Panc1 (cell line): Measurements from ENCODE around the gene CCDC68. TPM values are rescaled to one million over a fixed set of nuclear protein-coding genes. Genes with fewer than 3 reads are reported as not detected.

Experiments
- ATAC-seq: fragments of 200-7000 bp; cut with Tn5 transposase; 2 replicates; pipeline ENCODE4 v1.9.1; 2020; ENCODE audit warnings: mild to moderate bottlenecking, moderate library complexity
- BruUV-seq: library from RNA; stranded (reverse); fragments of 400-500 nt; replicated peaks from 2 replicates; lab custom pipeline; 2021; lab: Mats Ljungman, UMichigan
- CTCF ChIA-PET: fragments of 300-600 bp; sonication (Branson Sonifier 250); formaldehyde crosslinking; loops from one replicate; lab custom pipeline; 2022; ENCODE audit warnings: antibody characterized with exemption; lab: Charles Lee
- POLR2A ChIA-PET: fragments of 300-600 bp; sonication (Branson Sonifier 250); formaldehyde crosslinking; loops from one replicate; lab custom pipeline; 2022; ENCODE audit warnings: antibody characterized with exemption; lab: Charles Lee
- DNase-seq: peaks from one replicate; pipeline ENCODE4 v3.0.0-alpha.2; 2010; ENCODE audit warnings: low read depth, low spot score
- H3K27ac ChIP-seq: 2 replicates; pipeline ENCODE4 v1.5.1; 2011; ENCODE audit warnings: mild to moderate bottlenecking, low read length, inconsistent platforms
- H3K27me3 ChIP-seq: fragments of 200-500 bp; sonication (Bioruptor generic); 2 replicates; pipeline ENCODE4 v1.6.0; 2014; ENCODE audit warnings: low read length, inconsistent platforms; ENCODE audit not compliant: control insufficient read depth, insufficient read depth
- H3K36me3 ChIP-seq: fragments of 200-500 bp; sonication (Bioruptor generic); 2 replicates; pipeline ENCODE4 v1.5.1; 2014; ENCODE audit warnings: inconsistent platforms, mild to moderate bottlenecking, low read length, moderate library complexity; ENCODE audit not compliant: control insufficient read depth, insufficient read depth
- H3K4me1 ChIP-seq: 2 replicates; pipeline ENCODE4 v1.5.1; 2011; ENCODE audit warnings: inconsistent platforms, mild to moderate bottlenecking, low read length, moderate library complexity; ENCODE audit not compliant: control insufficient read depth, insufficient read depth
- H3K4me3 ChIP-seq, 2 experiments: 2 replicates each; pipeline ENCODE4 v1.5.1; 2011 to 2012; ENCODE audit warnings: low read depth in 2 of 2, low read length in 2 of 2, mild to moderate bottlenecking in 2 of 2, inconsistent platforms in 1 of 2, moderate library complexity in 1 of 2
- H3K9me3 ChIP-seq: fragments of 200-500 bp; sonication (Bioruptor generic); 2 replicates; pipeline ENCODE4 v1.5.1; 2014; ENCODE audit warnings: low read depth, mild to moderate bottlenecking, inconsistent platforms, low read length, moderate library complexity; ENCODE audit not compliant: control insufficient read depth, insufficient read depth
- POLR2AphosphoS5 ChIP-seq: IDR thresholded peaks from 2 replicates; pipeline ENCODE4 v1.6.1; 2012; ENCODE audit warnings: mild to moderate bottlenecking, low read depth, low read length, moderate library complexity
- SIN3A ChIP-seq: IDR thresholded peaks from 2 replicates; pipeline ENCODE4 v1.6.1; 2012; ENCODE audit warnings: low read depth, mild to moderate bottlenecking, low read length, moderate library complexity, borderline replicate concordance; ENCODE audit not compliant: insufficient read depth
- TCF7L2 ChIP-seq: IDR thresholded peaks from 2 replicates; pipeline ENCODE4 v1.6.1; 2011; ENCODE audit warnings: mild to moderate bottlenecking, low read depth, low read length, inconsistent platforms
- in situ Hi-C: cut with HindIII; loops from 2 replicates; pipeline ENCODE4 v1.10.0; 2016; ENCODE audit warnings: low sequenced_read_pairs, low pct_unique_long_range_greater_than_20kb
- intact Hi-C: fragments of 100-400 bp; cut with micrococcal nuclease; formaldehyde crosslinking; loops from one replicate; pipeline ENCODE4 v1.10.0; 2022; ENCODE audit not compliant: unreplicated experiment
- total RNA-seq: library from RNA; stranded (reverse); gene quantifications from one replicate; pipeline ENCODE4 v1.2.1, GENCODE V29; 2021; ENCODE audit not compliant: unreplicated experiment
- TF ChIP-seq, protein P1 (sequence below), 2 experiments: IDR thresholded peaks; 2 replicates each; pipeline ENCODE4 v1.6.1; 2011 to 2012; ENCODE audit warnings: low read depth in 2 of 2, control low read depth in 1 of 2, low read length in 1 of 2, mild to moderate bottlenecking in 1 of 2, moderate library complexity in 1 of 2; ENCODE audit not compliant: insufficient read depth in 1 of 2
- TF ChIP-seq, protein P2 (sequence below): fragments of 450-650 bp; IDR thresholded peaks from 2 replicates; pipeline ENCODE4 v1.5.1; 2017; ENCODE audit warnings: mild to moderate bottlenecking

The CCDC68 gene
- total RNA-seq, 1 experiment from 2014 or later: 0.41 TPM

DNA sequence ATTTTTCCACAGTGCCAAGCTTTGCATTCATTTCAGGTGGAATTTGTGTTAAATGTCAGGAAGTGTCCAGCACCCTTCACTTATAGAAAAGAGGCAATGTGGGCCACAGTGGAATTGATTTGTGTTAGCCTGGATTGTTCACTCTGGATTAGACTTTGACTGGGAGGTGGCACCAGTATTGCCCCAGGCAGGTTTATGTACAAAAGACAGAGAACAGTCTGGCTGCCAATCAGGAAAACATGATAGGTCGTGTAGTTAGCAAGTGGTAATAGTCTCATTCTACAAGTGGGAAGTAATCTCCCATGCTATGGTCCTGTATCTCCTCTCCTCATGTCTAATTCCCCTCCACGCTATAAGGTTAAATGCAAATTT lies 85.4 kb downstream of the CCDC68 start:
- Histone ChIP-seq H3K36me3 (no peaks in the 10 kb centered on the region), H3K27ac (no peak overlapping the region), H3K4me1 (no peaks in the 10 kb centered on the region), H3K27me3 (no peaks in the 10 kb centered on the region), H3K9me3 (no peaks in the 10 kb centered on the region), H3K4me3 (no peak overlapping the region)
- intact Hi-C loops (no loop called here), in situ Hi-C loops (no loop called here)
- DNase-seq (no peak), ATAC-seq (no peak)
- BruUV-seq: no TSS peak
- POLR2A ChIA-PET: no interaction called here
- TF ChIP-seq, protein P1, sequence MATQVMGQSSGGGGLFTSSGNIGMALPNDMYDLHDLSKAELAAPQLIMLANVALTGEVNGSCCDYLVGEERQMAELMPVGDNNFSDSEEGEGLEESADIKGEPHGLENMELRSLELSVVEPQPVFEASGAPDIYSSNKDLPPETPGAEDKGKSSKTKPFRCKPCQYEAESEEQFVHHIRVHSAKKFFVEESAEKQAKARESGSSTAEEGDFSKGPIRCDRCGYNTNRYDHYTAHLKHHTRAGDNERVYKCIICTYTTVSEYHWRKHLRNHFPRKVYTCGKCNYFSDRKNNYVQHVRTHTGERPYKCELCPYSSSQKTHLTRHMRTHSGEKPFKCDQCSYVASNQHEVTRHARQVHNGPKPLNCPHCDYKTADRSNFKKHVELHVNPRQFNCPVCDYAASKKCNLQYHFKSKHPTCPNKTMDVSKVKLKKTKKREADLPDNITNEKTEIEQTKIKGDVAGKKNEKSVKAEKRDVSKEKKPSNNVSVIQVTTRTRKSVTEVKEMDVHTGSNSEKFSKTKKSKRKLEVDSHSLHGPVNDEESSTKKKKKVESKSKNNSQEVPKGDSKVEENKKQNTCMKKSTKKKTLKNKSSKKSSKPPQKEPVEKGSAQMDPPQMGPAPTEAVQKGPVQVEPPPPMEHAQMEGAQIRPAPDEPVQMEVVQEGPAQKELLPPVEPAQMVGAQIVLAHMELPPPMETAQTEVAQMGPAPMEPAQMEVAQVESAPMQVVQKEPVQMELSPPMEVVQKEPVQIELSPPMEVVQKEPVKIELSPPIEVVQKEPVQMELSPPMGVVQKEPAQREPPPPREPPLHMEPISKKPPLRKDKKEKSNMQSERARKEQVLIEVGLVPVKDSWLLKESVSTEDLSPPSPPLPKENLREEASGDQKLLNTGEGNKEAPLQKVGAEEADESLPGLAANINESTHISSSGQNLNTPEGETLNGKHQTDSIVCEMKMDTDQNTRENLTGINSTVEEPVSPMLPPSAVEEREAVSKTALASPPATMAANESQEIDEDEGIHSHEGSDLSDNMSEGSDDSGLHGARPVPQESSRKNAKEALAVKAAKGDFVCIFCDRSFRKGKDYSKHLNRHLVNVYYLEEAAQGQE (IDR thresholded peaks at IDR 0.05; ENCODE audit: insufficient read depth in 1 of 2, low read depth in 2 of 2, low read length in 1 of 2): no peak
- TF ChIP-seq, protein P2, sequence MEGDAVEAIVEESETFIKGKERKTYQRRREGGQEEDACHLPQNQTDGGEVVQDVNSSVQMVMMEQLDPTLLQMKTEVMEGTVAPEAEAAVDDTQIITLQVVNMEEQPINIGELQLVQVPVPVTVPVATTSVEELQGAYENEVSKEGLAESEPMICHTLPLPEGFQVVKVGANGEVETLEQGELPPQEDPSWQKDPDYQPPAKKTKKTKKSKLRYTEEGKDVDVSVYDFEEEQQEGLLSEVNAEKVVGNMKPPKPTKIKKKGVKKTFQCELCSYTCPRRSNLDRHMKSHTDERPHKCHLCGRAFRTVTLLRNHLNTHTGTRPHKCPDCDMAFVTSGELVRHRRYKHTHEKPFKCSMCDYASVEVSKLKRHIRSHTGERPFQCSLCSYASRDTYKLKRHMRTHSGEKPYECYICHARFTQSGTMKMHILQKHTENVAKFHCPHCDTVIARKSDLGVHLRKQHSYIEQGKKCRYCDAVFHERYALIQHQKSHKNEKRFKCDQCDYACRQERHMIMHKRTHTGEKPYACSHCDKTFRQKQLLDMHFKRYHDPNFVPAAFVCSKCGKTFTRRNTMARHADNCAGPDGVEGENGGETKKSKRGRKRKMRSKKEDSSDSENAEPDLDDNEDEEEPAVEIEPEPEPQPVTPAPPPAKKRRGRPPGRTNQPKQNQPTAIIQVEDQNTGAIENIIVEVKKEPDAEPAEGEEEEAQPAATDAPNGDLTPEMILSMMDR: no peak
- TF ChIP-seq POLR2AphosphoS5: no peak
- TF ChIP-seq SIN3A: no peak
- TF ChIP-seq TCF7L2: no peak
- CTCF ChIA-PET: no interaction called here

DNA sequence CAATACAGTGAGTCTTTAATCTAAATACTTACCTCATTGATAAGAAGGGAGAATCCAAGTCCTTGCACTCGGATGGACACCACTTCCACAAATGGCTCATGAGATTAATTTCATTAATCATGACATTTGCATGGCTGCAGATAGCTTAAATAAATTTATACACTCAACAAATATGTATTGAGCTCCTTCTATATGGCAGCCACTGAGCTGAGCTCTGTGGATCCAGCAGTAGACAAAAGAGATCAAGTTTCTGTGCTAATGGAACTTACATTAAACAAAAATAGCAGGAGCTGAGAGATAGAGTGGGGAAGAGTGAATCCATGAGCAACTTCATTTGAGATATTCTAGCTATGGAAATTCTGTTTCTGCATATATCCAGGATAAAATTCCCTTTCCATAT lies 86.6 kb downstream of the CCDC68 start:
- POLR2A ChIA-PET: no interaction called here

More for the DNA sequence above, 86.6 kb downstream of the CCDC68 start:
- CTCF ChIA-PET: no interaction called here
- intact Hi-C loops (no loop called here), in situ Hi-C loops (no loop called here)
- Histone ChIP-seq H3K36me3 (no peaks in the 10 kb centered on the region), H3K27ac (no peak overlapping the region), H3K4me3 (no peak overlapping the region), H3K9me3 (no peaks in the 10 kb centered on the region), H3K4me1 (no peaks in the 10 kb centered on the region), H3K27me3 (no peaks in the 10 kb centered on the region)
- no peak for ATAC-seq
- BruUV-seq: no TSS peak
- TF ChIP-seq SIN3A: no peak
- no peak for TF ChIP-seq POLR2AphosphoS5
- TF ChIP-seq, protein P1 (IDR thresholded peaks at IDR 0.05; ENCODE audit: insufficient read depth in 1 of 2, low read depth in 2 of 2, low read length in 1 of 2): no peak
- no peak for TF ChIP-seq TCF7L2
- TF ChIP-seq, protein P2: no peak
- no peak for DNase-seq
